GM08714 (cell line): ENCODE measurements around the gene CTCFL.
"Not testable (repeated sequence)": the region's sequence is repeated elsewhere in the genome, so short reads cannot be mapped to it uniquely, and the experiment has no call there.

Source experiments
- H3K4me3 ChIP-seq: fragments of 200-500 bp; sonication (Bioruptor generic); 2 replicates; pipeline ENCODE4 v1.5.1; 2014; ENCODE audit warnings: mild to moderate bottlenecking, low read length, inconsistent platforms
- ZNF274 ChIP-seq: IDR thresholded peaks from 2 replicates; pipeline ENCODE4 v1.6.1; 2012; ENCODE audit warnings: mild to moderate bottlenecking, low read depth, low read length

The CTCFL gene

GRCh38 chr20:57478176-57478575 is 46.8 kb downstream of the CTCFL start:
- TF ChIP-seq ZNF274 = no peak
- H3K4me3 ChIP-seq = no peak overlapping the region

GRCh38 chr20:57476641-57477461 is 48.1 kb downstream of the CTCFL start:
- no peak overlapping the region for H3K4me3 ChIP-seq

GRCh38 chr20:57476084-57476526 is 48.8 kb downstream of the CTCFL start:
- H3K4me3 ChIP-seq = no peak overlapping the region; the same call in 1 of the 2 replicates
- no peak for TF ChIP-seq ZNF274

More at GRCh38 chr20:57476641-57477461, 48.1 kb downstream of the CTCFL start:
- no peak for TF ChIP-seq ZNF274

- H3K4me3 ChIP-seq = no peak overlapping the region; the same call in 1 of the 2 replicates
- TF ChIP-seq ZNF274 = no peak
Observed at GRCh38 chr20:57475388-57476083, 49.4 kb downstream of the CTCFL start.

GRCh38 chr20:57474816-57475215 is 50.1 kb downstream of the CTCFL start:
- H3K4me3 ChIP-seq = no peak overlapping the region
- TF ChIP-seq ZNF274 = no peak

GRCh38 chr20:57474205-57474604 is 50.7 kb downstream of the CTCFL start:
- no peak for TF ChIP-seq ZNF274
- no peak overlapping the region for H3K4me3 ChIP-seq

- TF ChIP-seq ZNF274 = no peak
- no peak overlapping the region; the same call in 1 of the 2 replicates for H3K4me3 ChIP-seq
Observed at GRCh38 chr20:57473246-57474048, 51.5 kb downstream of the CTCFL start.

- not testable (repeated sequence) for H3K4me3 ChIP-seq
Observed at GRCh38 chr20:57472474-57472873, 52.5 kb downstream of the CTCFL start.

GRCh38 chr20:57471496-57472372 is 53.2 kb downstream of the CTCFL start:
- H3K4me3 ChIP-seq = no peak overlapping the region
- no peak for TF ChIP-seq ZNF274

- H3K4me3 ChIP-seq = no peak overlapping the region
- TF ChIP-seq ZNF274 = no peak
Observed at GRCh38 chr20:57470666-57471495, 54.1 kb downstream of the CTCFL start.

- no peak overlapping the region for H3K4me3 ChIP-seq
- TF ChIP-seq ZNF274 = no peak
Observed at GRCh38 chr20:57470212-57470522, 54.8 kb downstream of the CTCFL start.

GRCh38 chr20:57469418-57470211 is 55.3 kb downstream of the CTCFL start:
- no peak overlapping the region for H3K4me3 ChIP-seq
- no peak for TF ChIP-seq ZNF274
